Kidney (tissue), 14 donors: ENCODE measurements around the gene MAP2K3. TPM values are rescaled to one million over a fixed set of nuclear protein-coding genes. Genes with fewer than 3 reads are reported as not detected.

Source experiments
- DNase-seq, 5 donors: peaks; one replicate each; pipeline ENCODE4 v3.0.0-alpha.2; 2013 to 2020
- FAIRE-seq: peaks from 2 replicates; lab custom pipeline; 2012; peaks lifted over from hg19 to GRCh38; lab: Jason Lieb, UNC
- H3K27ac ChIP-seq, 2 donors: one replicate each; pipeline ENCODE4 v1.7.0; 2013; ENCODE audit warnings: low read depth in 2 of 2, low read length in 2 of 2, inconsistent platforms in 1 of 2
- H3K27me3 ChIP-seq: one replicate; pipeline ENCODE4 v1.7.1; 2013; ENCODE audit warnings: low read length, inconsistent platforms; ENCODE audit not compliant: control insufficient read depth, insufficient read depth
- H3K36me3 ChIP-seq, 3 donors: one replicate each; pipeline versions ENCODE4 v1.7.0 to v1.7.1; 2013; ENCODE audit warnings: low read length in 3 of 3, control low read depth in 1 of 3, inconsistent platforms in 1 of 3; ENCODE audit not compliant: insufficient read depth in 3 of 3, control insufficient read depth in 2 of 3
- H3K4me1 ChIP-seq, 3 donors: one replicate each; pipeline versions ENCODE4 v1.7.0 to v1.7.1; 2013; ENCODE audit warnings: low read length in 3 of 3, inconsistent platforms in 1 of 3, low read depth in 1 of 3; ENCODE audit not compliant: control insufficient read depth in 2 of 3, insufficient read depth in 2 of 3
- H3K4me3 ChIP-seq, 3 donors: one replicate each; pipeline versions ENCODE4 v1.7.0 to v1.8.1; 2013; ENCODE audit warnings: low read length in 3 of 3, control low read depth in 1 of 3, inconsistent platforms in 1 of 3
- H3K9ac ChIP-seq, 3 donors: one replicate each; pipeline versions ENCODE4 v1.7.0 to v1.7.1; 2013; ENCODE audit warnings: low read length in 3 of 3, control low read depth in 1 of 3, inconsistent platforms in 1 of 3
- H3K9me3 ChIP-seq, 3 donors: one replicate each; pipeline versions ENCODE4 v1.7.0 to v1.7.1; 2013; ENCODE audit warnings: low read length in 3 of 3, control low read depth in 1 of 3, inconsistent platforms in 1 of 3; ENCODE audit not compliant: control insufficient read depth in 2 of 3, insufficient read depth in 1 of 3
- CTCF ChIP-seq: IDR thresholded peaks from 3 replicates; pipeline ENCODE4 v1.5.1; 2012; ENCODE audit warnings: mild to moderate bottlenecking, moderate library complexity, borderline replicate concordance; ENCODE audit not compliant: insufficient read depth; ENCODE audit errors: extremely low read depth
- intact Hi-C: fragments of 100-400 bp; cut with DNase I; formaldehyde crosslinking; loops from one replicate; pipeline ENCODE4 v1.11.1; 2022
- polyA plus RNA-seq: library from polyadenylated mRNA; stranded (reverse); fragments of 350-450 nt; fragmentation: Illumina TruSeq; extraction: RNeasy Lipid Tissue Mini Kit (QIAGEN cat#74804); gene quantifications from one replicate; pipeline ENCODE4 v1.2.3, GENCODE V29; 2014; ENCODE audit warnings: low read depth, low replicate concordance; ENCODE audit not compliant: insufficient read depth
- total RNA-seq: library from RNA; stranded (reverse); fragmentation: NEBNext Ultra II Directional; extraction: Animal tissue kit (Norgen Biotek cat#: 25700); gene quantifications from one replicate; pipeline ENCODE4 v1.2.1, GENCODE V29; 2021
- donor health status: control.
- donor health status: control.
- donor health status: control.
- donor health status: control.
- donor health status: control.
- donor health status: DM: yes; HTN: yes; CAD: no.
- donor health status: Normal renal cell carcinoma (clear cell type).

The MAP2K3 gene
- total and polyA plus RNA-seq, 2 donors from 2014 or later = 40.1 to 44.0 TPM

DNA sequence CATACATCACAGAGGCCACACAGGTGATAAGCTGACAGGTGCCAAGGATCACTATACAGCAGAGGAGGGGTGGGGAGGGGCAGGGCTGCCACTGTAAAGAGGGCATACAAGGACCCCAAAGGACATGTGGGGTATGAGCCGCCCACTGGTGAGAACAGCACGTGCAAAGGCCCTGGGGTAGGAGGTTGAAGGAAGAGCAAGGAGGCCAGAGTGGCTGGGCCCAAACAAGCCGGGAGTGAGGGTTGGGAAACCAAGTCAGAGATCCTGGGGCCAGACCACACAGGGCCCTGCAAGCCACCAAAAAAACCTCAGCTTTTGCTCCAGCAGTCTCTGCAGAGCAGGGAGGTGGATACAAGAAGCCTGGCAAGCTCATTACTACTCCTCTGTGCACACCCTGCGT lies 37.8 kb upstream of the MAP2K3 start:
- Histone ChIP-seq H3K4me3 (no peak overlapping the region), H3K36me3 (no peaks in the 10 kb centered on the region), H3K4me1 (peaks cover 0 to 16% (median 14%) of the 10 kb centered on the region in 3 donors), H3K27ac (no peak overlapping the region), H3K27me3 (no peaks in the 10 kb centered on the region), H3K9me3 (no peaks in the 10 kb centered on the region), H3K9ac (no peak overlapping the region)
- intact Hi-C loops = no loop called here
- TF ChIP-seq CTCF = no peak
- DNase-seq (no peak), FAIRE-seq (no peak)

- Histone ChIP-seq H3K4me1 (peaks cover 0 to 17% (median 14%) of the 10 kb centered on the region in 3 donors), H3K9me3 (no peaks in the 10 kb centered on the region), H3K4me3 (no peak overlapping the region), H3K27me3 (no peaks in the 10 kb centered on the region), H3K36me3 (no peaks in the 10 kb centered on the region), H3K9ac (no peak overlapping the region), H3K27ac (no peak overlapping the region)
- intact Hi-C loops = no loop called here
- FAIRE-seq = no peak
- DNase-seq = no peak
- TF ChIP-seq CTCF = no peak
Measured at GRCh38 chr17:21247552-21248258, 36.8 kb upstream of the MAP2K3 start.

GRCh38 chr17:21248500-21248899 lies 36.0 kb upstream of the MAP2K3 start:
- Histone ChIP-seq H3K36me3 (no peaks in the 10 kb centered on the region), H3K27me3 (no peaks in the 10 kb centered on the region), H3K9ac (no peak overlapping the region), H3K4me1 (peaks cover 0 to 11% (median 11%) of the 10 kb centered on the region in 3 donors), H3K4me3 (no peak overlapping the region), H3K9me3 (no peaks in the 10 kb centered on the region), H3K27ac (no peak overlapping the region)
- intact Hi-C loops = no loop called here
- FAIRE-seq (no peak), DNase-seq (no peak)
- TF ChIP-seq CTCF = no peak
